Ammon's horn (tissue), 1 donor: ENCODE data around the gene ERFL.

ENCODE experiments used
- DNase-seq: peaks from one replicate; pipeline ENCODE4 v3.0.0-alpha.2; 2016; ENCODE audit warnings: low spot score

Gene ERFL

GRCh38 chr19:41928221-41928683 is at the start of gene ERFL:
Gene ERFL (minus strand): TSS chr19:41928449. CDS start chr19:41912919, 15,530 bp downstream.
- DNase-seq, result no peak

GRCh38 chr19:41977916-41978315 is 49.7 kb upstream of the ERFL start:
- no peak for DNase-seq

DNA sequence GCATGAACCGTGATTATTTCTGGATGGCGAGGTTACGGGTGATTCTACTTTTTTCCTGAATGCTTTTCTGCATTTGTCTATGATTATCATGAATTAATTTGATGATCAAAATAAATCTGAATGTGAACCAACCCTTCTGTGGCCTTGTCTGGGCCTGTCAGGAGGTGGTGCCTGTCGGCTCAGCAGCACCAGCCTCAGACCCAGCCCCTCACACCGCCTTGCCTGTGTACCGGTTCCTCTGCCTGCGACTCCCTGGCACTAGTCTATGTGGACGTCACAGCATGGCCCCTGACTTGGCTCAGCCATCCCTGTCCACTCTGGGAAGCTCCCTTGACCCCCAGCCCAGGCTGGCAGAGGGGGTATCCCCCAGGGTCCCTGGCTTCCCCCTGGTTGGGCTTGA is 46.4 kb upstream of the ERFL start:
- no peak for DNase-seq

DNA sequence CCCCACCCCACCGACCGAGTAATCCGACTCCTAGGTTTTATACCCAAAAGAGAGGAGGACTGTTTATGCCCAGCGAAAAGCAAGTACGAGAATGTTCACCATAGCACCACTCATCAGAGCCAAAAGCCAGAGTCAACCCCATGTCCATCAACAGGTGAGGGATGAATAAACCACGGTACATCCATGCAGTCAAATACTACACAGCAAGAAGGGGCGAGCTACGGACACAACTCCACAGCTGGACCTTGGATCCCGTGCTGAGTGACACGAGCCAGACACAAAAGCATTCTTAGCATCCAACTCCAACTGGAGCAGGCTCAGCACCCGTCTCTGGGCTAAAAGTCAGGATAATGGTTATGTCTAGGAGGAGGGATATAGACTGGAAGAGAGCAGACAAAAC is 43.1 kb upstream of the ERFL start:
- no peak for DNase-seq

DNA sequence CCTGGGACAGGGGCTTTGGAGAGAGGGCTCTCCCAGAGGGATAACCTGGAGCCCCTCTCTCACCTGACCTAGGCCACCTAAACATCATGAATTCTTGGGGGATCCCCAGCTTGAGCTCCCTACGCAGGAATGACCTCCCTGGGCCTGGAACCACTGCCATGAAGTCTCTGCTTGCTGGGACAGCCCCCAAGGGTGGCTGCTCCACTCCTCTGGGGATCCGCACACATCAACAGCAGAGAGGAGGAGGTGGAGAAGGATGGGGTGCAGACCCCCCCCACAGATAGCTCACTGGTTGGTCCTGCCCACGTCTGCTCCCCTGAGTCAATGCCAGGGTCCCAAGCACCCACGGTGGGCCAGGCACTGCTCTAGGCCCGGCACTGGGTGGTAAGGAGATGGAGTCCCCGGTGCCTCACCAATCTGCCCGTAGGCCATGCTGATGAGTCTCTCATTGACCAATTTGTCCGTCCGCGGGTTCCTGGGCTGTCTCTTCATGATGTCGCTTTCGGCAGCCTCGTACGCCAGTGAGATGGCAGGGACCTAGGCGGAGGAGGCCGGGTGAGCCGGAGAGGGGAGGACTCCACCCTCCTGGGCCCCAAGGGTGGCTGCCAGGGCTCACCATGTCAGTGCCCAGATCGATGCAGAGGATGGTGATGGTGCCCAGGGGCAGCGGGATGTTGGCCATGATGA is 41.7 kb upstream of the ERFL start:
- no peak for DNase-seq

DNA sequence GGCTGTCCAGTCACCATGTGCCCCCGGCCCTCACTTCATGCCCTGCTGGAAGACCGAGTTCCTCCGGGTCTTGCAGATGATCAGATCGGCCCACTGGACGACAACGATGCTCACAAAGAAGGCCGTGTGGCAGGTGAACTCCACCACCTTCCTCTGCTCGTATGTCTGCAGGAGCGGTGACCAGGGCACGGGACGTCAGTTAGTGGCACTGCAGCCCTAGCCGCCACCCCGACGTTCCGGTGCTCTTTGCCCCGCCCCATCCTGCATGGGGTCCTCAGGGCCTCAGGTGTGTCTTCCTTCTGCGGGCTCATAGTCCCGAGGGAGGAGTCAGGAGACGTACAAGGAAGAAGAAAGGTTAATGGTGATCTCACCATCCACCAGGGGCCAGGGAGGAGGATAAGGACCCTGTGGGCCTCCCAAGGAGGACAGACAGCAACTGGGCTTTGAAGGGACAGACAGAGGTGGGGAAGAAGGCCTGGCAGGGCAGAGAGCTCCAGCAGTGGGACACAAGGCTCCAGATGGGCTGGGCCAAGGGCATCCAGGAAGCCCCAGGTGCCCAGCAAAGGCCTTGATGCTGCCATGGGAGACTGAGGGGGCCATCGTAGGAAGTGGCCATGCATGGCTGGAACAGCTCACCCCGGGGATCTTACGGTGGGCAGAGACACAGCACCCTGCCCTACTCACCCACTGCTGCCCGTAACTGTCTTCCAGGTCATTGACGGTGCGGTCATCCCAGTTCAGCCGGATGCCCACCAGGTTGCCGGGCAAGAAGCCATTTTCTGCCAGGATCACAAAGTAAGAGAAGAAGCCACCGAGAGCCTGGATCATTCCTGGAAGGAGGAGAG is 40.7 kb upstream of the ERFL start:
- no peak for DNase-seq

DNA sequence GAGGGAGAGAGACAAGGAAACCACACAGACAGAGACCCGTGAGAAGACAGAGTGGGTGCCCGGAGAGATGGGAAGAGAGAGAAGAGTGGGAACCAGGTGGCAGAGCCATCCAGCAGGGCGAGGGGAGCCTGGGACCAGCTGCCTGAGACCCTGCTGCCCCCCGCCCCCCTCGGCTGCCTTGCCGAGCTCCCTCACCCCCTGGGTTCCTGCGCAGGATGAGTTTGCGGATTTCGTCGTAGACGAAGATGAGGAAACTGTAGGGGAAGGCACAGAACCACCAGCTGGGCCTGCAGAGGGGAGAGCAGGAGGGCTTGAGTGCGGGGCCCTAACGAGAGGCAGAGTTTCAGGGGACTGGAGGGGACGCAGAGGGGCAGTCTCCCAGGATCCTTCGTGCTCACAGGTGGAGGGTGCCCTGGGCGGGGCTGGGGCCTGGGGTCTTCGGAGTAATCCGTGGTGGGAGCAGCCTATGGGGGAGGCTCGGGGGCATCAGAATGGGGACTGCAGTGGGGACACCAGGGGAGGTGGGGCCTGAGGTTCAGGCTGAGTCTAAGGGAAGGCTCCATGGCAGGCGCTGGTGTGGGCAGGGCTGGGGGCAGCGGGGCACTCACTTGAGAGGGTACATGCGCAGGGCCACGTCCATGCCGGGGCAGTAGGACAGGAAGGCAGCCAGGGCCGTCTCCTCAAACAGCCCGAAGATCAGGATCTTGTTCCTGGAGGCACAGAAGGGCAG is 39.0 kb upstream of the ERFL start:
- DNase-seq, result no peak

DNA sequence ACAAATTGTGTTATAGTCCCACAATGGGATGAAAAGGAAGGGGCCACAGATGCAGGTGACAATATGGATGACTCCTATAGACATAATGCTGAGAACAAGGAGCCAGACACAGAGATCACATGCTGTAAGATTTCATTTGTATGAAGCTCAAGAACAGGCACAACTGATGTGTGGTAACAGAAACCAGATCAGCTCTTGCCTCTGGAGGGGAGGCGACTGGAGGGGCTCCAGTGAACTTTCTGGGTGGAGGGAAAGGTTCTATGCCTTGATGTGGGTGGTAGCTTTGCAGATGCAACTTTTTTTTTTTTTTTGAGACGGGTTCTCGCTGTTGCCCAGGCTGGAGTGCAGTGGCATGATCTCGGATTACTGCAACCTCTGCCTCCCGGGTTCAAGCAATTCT is 36.9 kb upstream of the ERFL start:
- DNase-seq, result no peak

- DNase-seq, result no peak
Observed at GRCh38 chr19:41960973-41961372, 32.7 kb upstream of the ERFL start.

- peak; percentile 97 for DNase-seq
Observed at GRCh38 chr19:41959056-41960053, 31.1 kb upstream of the ERFL start, which contains the start of gene RABAC1. Gene RABAC1 (minus strand): TSS chr19:41959321. CDS start chr19:41959292, 29 bp downstream.

GRCh38 chr19:41958367-41959055 is 30.3 kb upstream of the ERFL start:
- DNase-seq, result peak; percentile 73

- DNase-seq, result peak; percentile 65
Observed at GRCh38 chr19:41957838-41958366, 29.7 kb upstream of the ERFL start.

GRCh38 chr19:41957161-41957837 is 29.1 kb upstream of the ERFL start:
- no peak for DNase-seq

DNA sequence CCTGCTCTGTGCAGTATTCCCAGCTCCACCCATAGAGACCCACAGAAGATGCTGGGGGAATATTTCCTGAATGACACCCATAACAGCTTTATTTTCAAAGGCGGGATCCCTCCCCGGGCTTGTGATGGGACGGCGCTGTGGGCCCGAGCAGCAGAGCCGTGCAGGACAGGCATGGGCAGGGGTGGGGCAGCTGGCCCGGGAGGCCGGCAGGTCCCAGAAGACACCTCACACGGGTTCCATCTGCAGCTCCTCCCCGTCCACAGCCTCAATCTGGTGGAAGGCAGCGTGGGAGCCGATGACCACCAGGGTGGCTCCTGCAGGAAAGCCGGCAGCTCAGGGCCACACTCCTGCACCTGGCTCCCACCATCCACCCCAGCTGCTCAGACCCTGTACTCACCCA is 28.4 kb upstream of the ERFL start:
- DNase-seq, result no peak

- DNase-seq, result no peak
Observed at GRCh38 chr19:41955521-41955920, 27.3 kb upstream of the ERFL start.

GRCh38 chr19:41951686-41952172 is 23.5 kb upstream of the ERFL start:
- DNase-seq, result peak; percentile 81

- no peak for DNase-seq
Observed at GRCh38 chr19:41947091-41947490, 18.8 kb upstream of the ERFL start.

- no peak for DNase-seq
Observed at GRCh38 chr19:41945135-41945766, 17.0 kb upstream of the ERFL start.

DNA sequence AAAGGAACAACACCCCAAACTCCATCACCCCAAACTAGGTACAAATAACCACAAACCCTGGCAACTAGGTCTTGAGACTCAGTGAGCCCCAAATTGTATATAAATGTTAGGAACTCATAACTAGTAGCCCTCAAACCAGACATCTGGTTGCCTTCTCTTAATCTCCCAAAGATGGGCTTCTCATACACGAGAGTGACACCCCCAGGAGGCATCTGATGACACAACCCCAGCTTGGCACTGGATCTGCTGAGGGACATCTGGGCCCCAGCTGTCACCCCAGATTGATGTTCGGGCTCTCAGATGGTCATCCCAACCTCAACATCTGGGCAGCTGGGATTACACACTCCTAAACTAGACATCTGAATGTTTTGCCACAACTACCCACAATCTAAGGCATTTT is 16.1 kb upstream of the ERFL start:
- DNase-seq, result no peak
